HepG2 (cell line): ENCODE measurements around the gene CDKN3. TPM values are rescaled to one million over a fixed set of nuclear protein-coding genes. Genes with fewer than 3 reads are reported as not detected.
A peak's percentile ranks its signal among the peaks of the same experiment; 100 is the strongest.

Experiments used
- AGO1 ChIP-seq: fragments of 200-400 bp; formaldehyde crosslinking; IDR thresholded peaks from 2 replicates; pipeline ENCODE4 v1.6.1; 2017; ENCODE audit warnings: mild to moderate bottlenecking, low read depth, low read length, moderate library complexity; ENCODE audit not compliant: poor library complexity, severe bottlenecking
- BCL6 ChIP-seq: IDR thresholded peaks from 2 replicates; pipeline ENCODE4 v1.6.1; 2016; ENCODE audit warnings: missing genetic modification reagents, missing compliant biosample characterization
- BRD4 ChIP-seq: sonication (generic); formaldehyde crosslinking; IDR thresholded peaks from 2 replicates; pipeline ENCODE4 v1.4.0; 2020; ENCODE audit warnings: missing genetic modification reagents
- GLMP ChIP-seq: sonication (generic); formaldehyde crosslinking; IDR thresholded peaks from 2 replicates; pipeline ENCODE4 v1.9.0; 2021; ENCODE audit warnings: missing genetic modification reagents, mild to moderate bottlenecking, borderline replicate concordance
- HNF4A ChIP-seq: sonication (generic); formaldehyde crosslinking; IDR thresholded peaks from 2 replicates; pipeline ENCODE4 v1.4.0; 2020; ENCODE audit warnings: missing genetic modification reagents
- KLF11 ChIP-seq: IDR thresholded peaks from 2 replicates; pipeline ENCODE4 v1.6.1; 2016; ENCODE audit warnings: missing compliant biosample characterization
- LCORL ChIP-seq, 2 experiments: fragments of 450-650 bp in 1 of 2; sonication (generic) in 1 of 2; formaldehyde crosslinking in 1 of 2; IDR thresholded peaks; 2 replicates each; pipeline versions ENCODE4 v1.5.0 to v1.6.1; 2017 to 2020; ENCODE audit warnings: antibody characterized with exemption in 1 of 2, missing genetic modification reagents in 1 of 2
- MED8 ChIP-seq: sonication (generic); formaldehyde crosslinking; IDR thresholded peaks from 2 replicates; pipeline ENCODE4 v1.8.1; 2023; ENCODE audit warnings: mild to moderate bottlenecking, missing genetic modification reagents; ENCODE audit not compliant: insufficient replicate concordance
- NKX3-1 ChIP-seq: sonication (generic); formaldehyde crosslinking; IDR thresholded peaks from 2 replicates; pipeline ENCODE4 v1.5.0; 2020; ENCODE audit warnings: missing genetic modification reagents
- PAF1 ChIP-seq: IDR thresholded peaks from 2 replicates; pipeline ENCODE4 v1.6.1; 2016; ENCODE audit warnings: missing genetic modification reagents, missing compliant biosample characterization
- TFDP2 ChIP-seq: sonication (generic); formaldehyde crosslinking; IDR thresholded peaks from 2 replicates; pipeline ENCODE4 v1.4.0; 2020; ENCODE audit warnings: missing genetic modification reagents
- YEATS2 ChIP-seq: sonication (generic); formaldehyde crosslinking; IDR thresholded peaks from 2 replicates; pipeline ENCODE4 v1.4.0; 2020; ENCODE audit warnings: missing genetic modification reagents, borderline replicate concordance
- ZNF503 ChIP-seq: sonication (generic); formaldehyde crosslinking; IDR thresholded peaks from 2 replicates; pipeline ENCODE4 v1.4.0; 2020; ENCODE audit warnings: missing genetic modification reagents
- ZNF670 ChIP-seq: sonication (generic); formaldehyde crosslinking; IDR thresholded peaks from 2 replicates; pipeline ENCODE4 v1.8.0; 2022; ENCODE audit warnings: mild to moderate bottlenecking, missing genetic modification reagents, borderline replicate concordance
- polyA plus RNA-seq, 8 experiments: library from polyadenylated mRNA; depleted of rRNA in 3 of 8; stranded (reverse) in 7 of 8; unstranded in 1 of 8; fragments of >200 nt; fragmentation: Illumina TruSeq in 4 of 8; extraction: Trizol in 4 of 8; gene quantifications; 2 replicates each; pipeline versions ENCODE4 v1.2.1 to v1.2.3, GENCODE V29; 2011 to 2016; ENCODE audit warnings: low read depth in 4 of 8, missing spikeins in 1 of 8, mixed read lengths in 1 of 8; ENCODE audit not compliant: insufficient read depth in 1 of 8
- total RNA-seq, 5 experiments: library from RNA; depleted of rRNA; stranded (reverse); fragments of >200 nt; fragmentation: Illumina TruSeq; extraction: Trizol; gene quantifications; 2 replicates each; pipeline ENCODE4 v1.2.3, GENCODE V29; 2016; ENCODE audit warnings: low read depth in 1 of 5
- TF ChIP-seq, protein P1 (sequence below): sonication (generic); formaldehyde crosslinking; IDR thresholded peaks from 2 replicates; pipeline ENCODE4 v1.4.0; 2020; ENCODE audit warnings: mild to moderate bottlenecking, missing genetic modification reagents
- TF ChIP-seq, protein P2 (sequence below): sonication (generic); formaldehyde crosslinking; conservative IDR thresholded peaks from 2 replicates; pipeline ENCODE4 v1.8.0; 2022; ENCODE audit warnings: mild to moderate bottlenecking, moderate library complexity, missing genetic modification reagents
- TF ChIP-seq, protein P3 (sequence below): sonication (generic); formaldehyde crosslinking; IDR thresholded peaks from 2 replicates; pipeline ENCODE4 v1.4.0; 2020; ENCODE audit warnings: missing genetic modification reagents, borderline replicate concordance

The CDKN3 gene
- total and polyA plus RNA-seq, 2 of the 13 experiments (the other 11 are each of a cell fraction or from before 2014, with no cell fraction given), result 63.0 to 88.9 TPM

- TF ChIP-seq, protein P1, sequence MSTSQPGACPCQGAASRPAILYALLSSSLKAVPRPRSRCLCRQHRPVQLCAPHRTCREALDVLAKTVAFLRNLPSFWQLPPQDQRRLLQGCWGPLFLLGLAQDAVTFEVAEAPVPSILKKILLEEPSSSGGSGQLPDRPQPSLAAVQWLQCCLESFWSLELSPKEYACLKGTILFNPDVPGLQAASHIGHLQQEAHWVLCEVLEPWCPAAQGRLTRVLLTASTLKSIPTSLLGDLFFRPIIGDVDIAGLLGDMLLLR (CRISPR knock-in tag), result peak; percentile 60; the same call in 1 of the 2 replicates
- TF ChIP-seq ZNF503 (peak; percentile 46; the same call in 1 of the 2 replicates), TFDP2 (CRISPR knock-in tag) (peak; percentile 55; the same call in 1 of the 2 replicates), AGO1 (no peak), NKX3-1 (CRISPR knock-in tag) (no peak), PAF1 (CRISPR knock-in tag) (no peak), GLMP (CRISPR knock-in tag) (no peak), BCL6 (0 out of 2 replicates have a peak, but pooled peaks have one; percentile 50), HNF4A (no peak; the same call in 1 of the 2 replicates), LCORL (IDR thresholded peaks at IDR 0.05) (no peak), LCORL (CRISPR knock-in tag; IDR thresholded peaks at IDR 0.05) (peak; percentile 26; the same call in 1 of the 2 replicates), ZNF670 (CRISPR knock-in tag) (peak; percentile 77; the same call in 1 of the 2 replicates), BRD4 (CRISPR knock-in tag) (no peak), YEATS2 (peak; percentile 47; the same call in 1 of the 2 replicates), KLF11 (CRISPR knock-in tag) (no peak), MED8 (peak; percentile 63)
- TF ChIP-seq, protein P2, sequence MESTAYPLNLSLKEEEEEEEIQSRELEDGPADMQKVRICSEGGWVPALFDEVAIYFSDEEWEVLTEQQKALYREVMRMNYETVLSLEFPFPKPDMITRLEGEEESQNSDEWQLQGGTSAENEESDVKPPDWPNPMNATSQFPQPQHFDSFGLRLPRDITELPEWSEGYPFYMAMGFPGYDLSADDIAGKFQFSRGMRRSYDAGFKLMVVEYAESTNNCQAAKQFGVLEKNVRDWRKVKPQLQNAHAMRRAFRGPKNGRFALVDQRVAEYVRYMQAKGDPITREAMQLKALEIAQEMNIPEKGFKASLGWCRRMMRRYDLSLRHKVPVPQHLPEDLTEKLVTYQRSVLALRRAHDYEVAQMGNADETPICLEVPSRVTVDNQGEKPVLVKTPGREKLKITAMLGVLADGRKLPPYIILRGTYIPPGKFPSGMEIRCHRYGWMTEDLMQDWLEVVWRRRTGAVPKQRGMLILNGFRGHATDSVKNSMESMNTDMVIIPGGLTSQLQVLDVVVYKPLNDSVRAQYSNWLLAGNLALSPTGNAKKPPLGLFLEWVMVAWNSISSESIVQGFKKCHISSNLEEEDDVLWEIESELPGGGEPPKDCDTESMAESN (CRISPR knock-in tag), result peak; percentile 79
- TF ChIP-seq, protein P3, sequence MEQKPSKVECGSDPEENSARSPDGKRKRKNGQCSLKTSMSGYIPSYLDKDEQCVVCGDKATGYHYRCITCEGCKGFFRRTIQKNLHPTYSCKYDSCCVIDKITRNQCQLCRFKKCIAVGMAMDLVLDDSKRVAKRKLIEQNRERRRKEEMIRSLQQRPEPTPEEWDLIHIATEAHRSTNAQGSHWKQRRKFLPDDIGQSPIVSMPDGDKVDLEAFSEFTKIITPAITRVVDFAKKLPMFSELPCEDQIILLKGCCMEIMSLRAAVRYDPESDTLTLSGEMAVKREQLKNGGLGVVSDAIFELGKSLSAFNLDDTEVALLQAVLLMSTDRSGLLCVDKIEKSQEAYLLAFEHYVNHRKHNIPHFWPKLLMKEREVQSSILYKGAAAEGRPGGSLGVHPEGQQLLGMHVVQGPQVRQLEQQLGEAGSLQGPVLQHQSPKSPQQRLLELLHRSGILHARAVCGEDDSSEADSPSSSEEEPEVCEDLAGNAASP, result peak; percentile 79; the same call in 1 of the 2 replicates
Measured at GRCh38 chr14:54440873-54441868, 44.4 kb downstream of the CDKN3 start, which contains the start of gene CNIH1 (continued).
